Heart left ventricle (tissue), 13 donors: ENCODE data around the gene CD247.

Source experiments
- POLR2A ChIP-seq, 2 donors: fragments of 450-650 bp; IDR thresholded peaks; one replicate each; pipeline ENCODE4 v1.6.1; 2017; ENCODE audit warnings: antibody characterized with exemption in 2 of 2, mild to moderate bottlenecking in 2 of 2, moderate library complexity in 2 of 2
- TF ChIP-seq, protein P1 (sequence below), 12 donors: fragments of 200-600 bp; sonication (generic) in 4 of 12; IDR thresholded peaks; one replicate each; pipeline versions ENCODE4 v1.5.0 to v1.8.0; 2018 to 2022; ENCODE audit warnings: antibody characterized with exemption in 12 of 12, mild to moderate bottlenecking in 5 of 12
- donor health status: ischemic (EF 13 %, LVEDD 7.1; RV severe dilation, severe dysfunction).
- donor health status: DM: no; HTN: yes; CAD: no.
- donor health status: DM: no; HTN: no; CAD: no.
- donor health status: ischemic (EF 25% LVEDD 6.9; RV normal size, moderate dysfunction).
- donor health status: ischemic (EF 25% LVEDD 5.7; RV mildly dilated, moderate dysfunction).
- donor health status: ischemic (EF 35%, LVEDD 5.7; RV mildly dilated, moderate dysfunction).
- donor health status: nonischemic (EF 11% LVEDD 7.7; RV severe dilation, severe dysfunction).
- donor health status: DM: yes; HTN: yes; CAD: no.
- donor health status: PGD.
- donor health status: ischemic (EF 29% LVEDD 5.4; RV normal size, mild dysfunction).
- donor health status: nonischemic (EF 23%, LVEDD 6.1; RV moderate dilation, normal function).

DNA sequence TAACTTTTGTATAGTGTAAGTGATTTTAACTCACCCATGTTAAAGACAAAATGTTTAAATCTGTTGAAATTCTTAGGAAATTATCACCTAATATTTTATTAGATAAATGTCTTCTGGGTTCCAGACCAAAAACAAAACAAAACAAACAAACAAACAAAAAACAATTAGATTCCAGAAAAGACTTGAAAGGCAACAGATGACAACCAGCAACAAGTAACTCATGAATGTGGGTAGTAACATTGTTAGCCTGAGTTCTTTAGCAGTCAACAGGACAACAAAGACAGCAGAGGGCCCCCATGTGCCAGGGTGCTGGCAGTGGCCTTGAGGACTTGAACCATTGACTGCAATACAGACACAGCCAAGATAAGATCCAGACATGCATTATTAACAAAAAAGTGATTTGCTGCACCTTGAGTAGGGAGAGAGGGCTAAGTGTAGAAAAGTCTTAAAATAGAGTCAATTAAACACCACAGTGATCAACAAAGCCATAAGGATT, 2.4 kb upstream of the CD247 start:
- TF ChIP-seq, protein P1, sequence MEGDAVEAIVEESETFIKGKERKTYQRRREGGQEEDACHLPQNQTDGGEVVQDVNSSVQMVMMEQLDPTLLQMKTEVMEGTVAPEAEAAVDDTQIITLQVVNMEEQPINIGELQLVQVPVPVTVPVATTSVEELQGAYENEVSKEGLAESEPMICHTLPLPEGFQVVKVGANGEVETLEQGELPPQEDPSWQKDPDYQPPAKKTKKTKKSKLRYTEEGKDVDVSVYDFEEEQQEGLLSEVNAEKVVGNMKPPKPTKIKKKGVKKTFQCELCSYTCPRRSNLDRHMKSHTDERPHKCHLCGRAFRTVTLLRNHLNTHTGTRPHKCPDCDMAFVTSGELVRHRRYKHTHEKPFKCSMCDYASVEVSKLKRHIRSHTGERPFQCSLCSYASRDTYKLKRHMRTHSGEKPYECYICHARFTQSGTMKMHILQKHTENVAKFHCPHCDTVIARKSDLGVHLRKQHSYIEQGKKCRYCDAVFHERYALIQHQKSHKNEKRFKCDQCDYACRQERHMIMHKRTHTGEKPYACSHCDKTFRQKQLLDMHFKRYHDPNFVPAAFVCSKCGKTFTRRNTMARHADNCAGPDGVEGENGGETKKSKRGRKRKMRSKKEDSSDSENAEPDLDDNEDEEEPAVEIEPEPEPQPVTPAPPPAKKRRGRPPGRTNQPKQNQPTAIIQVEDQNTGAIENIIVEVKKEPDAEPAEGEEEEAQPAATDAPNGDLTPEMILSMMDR (IDR thresholded peaks at IDR 0.05), result no peak
- TF ChIP-seq POLR2A (IDR thresholded peaks at IDR 0.05), result no peak
